ENCODE data around the gene CDSN.
A peak's percentile ranks its signal among the peaks of the same experiment; 100 is the strongest.

Gene CDSN

DNA sequence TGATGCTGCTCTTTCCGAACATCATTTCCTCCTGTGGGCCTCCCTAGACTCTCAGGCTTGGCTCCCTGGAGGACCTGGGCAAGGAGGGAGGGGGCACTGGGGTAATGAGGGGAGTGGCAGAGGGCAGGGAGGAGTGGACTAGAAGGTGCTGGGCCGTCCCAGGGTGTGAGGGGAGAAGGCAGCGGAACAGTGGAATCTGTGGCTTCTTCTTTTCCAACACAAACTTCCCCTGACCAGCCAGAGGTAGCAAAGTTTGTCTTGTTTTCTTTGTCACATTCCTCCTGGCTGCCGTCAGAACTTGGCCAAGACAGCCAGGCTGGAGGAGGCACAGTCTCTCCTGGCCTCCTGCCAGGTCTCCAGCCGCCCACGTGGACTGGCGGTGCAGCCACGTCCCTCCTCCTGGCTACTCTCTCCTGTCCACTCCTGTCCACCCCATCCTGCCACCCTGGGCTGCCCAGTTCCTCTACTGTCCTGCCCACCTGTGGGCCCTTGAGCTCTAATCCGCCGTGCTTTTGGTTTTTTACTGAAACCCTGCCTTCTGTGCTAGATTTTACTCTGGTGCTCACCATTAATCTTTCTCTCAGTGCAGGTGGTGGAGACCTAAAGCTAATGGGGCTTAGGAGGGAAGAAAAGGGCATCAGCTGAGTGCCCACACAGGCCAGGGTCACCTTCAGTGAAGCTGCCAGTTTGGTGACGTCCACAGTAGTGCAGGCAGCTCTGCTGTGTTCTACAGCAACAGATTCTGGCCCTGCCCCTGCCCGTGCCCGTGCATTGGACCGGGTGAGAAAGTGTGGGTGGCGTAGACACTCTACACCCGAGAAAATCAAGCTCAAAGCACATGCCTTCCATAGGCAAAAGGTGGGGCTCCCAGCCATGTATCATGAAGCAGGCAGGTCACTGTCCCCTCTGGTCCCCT is 2.8 kb upstream of the CDSN start:
- TF ChIP-seq EGR1 (IDR thresholded peaks at IDR 0.05), result peak; percentile 81
- TF ChIP-seq, protein P1, sequence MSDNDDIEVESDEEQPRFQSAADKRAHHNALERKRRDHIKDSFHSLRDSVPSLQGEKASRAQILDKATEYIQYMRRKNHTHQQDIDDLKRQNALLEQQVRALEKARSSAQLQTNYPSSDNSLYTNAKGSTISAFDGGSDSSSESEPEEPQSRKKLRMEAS (IDR thresholded peaks at IDR 0.05), result peak; percentile 81
- no peak for TF ChIP-seq TCF12 (IDR thresholded peaks at IDR 0.05; ENCODE audit: low read depth)
- TF ChIP-seq REST (IDR thresholded peaks at IDR 0.05; ENCODE audit: low read depth), result no peak
- TF ChIP-seq EP300 (IDR thresholded peaks at IDR 0.05; ENCODE audit: borderline replicate concordance), result peak; percentile 47; the same call in 1 of the 2 replicates
- TF ChIP-seq TEAD4 (IDR thresholded peaks at IDR 0.05), result peak; percentile 81
- no peak for TF ChIP-seq CEBPB (IDR thresholded peaks at IDR 0.05)
- peak; percentile 95 for TF ChIP-seq NFIC (IDR thresholded peaks at IDR 0.05)
- TF ChIP-seq RAD21 (IDR thresholded peaks at IDR 0.05; ENCODE audit: low read depth), result no peak
- TF ChIP-seq, protein P2, sequence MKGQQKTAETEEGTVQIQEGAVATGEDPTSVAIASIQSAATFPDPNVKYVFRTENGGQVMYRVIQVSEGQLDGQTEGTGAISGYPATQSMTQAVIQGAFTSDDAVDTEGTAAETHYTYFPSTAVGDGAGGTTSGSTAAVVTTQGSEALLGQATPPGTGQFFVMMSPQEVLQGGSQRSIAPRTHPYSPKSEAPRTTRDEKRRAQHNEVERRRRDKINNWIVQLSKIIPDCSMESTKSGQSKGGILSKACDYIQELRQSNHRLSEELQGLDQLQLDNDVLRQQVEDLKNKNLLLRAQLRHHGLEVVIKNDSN (IDR thresholded peaks at IDR 0.05), result peak; percentile 81

- no peak for TF ChIP-seq REST (IDR thresholded peaks at IDR 0.05; ENCODE audit: low read depth)
- TF ChIP-seq, protein P2 (IDR thresholded peaks at IDR 0.05), result no peak
- TF ChIP-seq TAF1 (IDR thresholded peaks at IDR 0.05; ENCODE audit: low read depth), result no peak
- no peak for TF ChIP-seq FOXM1 (IDR thresholded peaks at IDR 0.05; ENCODE audit: borderline replicate concordance, low read depth)
- TF ChIP-seq NFIC (IDR thresholded peaks at IDR 0.05), result no peak
- TF ChIP-seq TEAD4 (IDR thresholded peaks at IDR 0.05), result no peak
- no peak for TF ChIP-seq RAD21 (IDR thresholded peaks at IDR 0.05; ENCODE audit: low read depth)
- TF ChIP-seq TCF12 (IDR thresholded peaks at IDR 0.05; ENCODE audit: low read depth), result no peak
- no peak for TF ChIP-seq EGR1 (IDR thresholded peaks at IDR 0.05)
- no peak for TF ChIP-seq CREB1 (IDR thresholded peaks at IDR 0.05; ENCODE audit: low read depth)
- TF ChIP-seq, protein P1 (IDR thresholded peaks at IDR 0.05), result no peak
- no peak for TF ChIP-seq ZBTB7A (IDR thresholded peaks at IDR 0.05; ENCODE audit: low read depth)
- TF ChIP-seq CEBPB (IDR thresholded peaks at IDR 0.05), result no peak
These were observed 1.0 kb upstream of the CDSN start for GRCh38 chr6:31121131-31121790.

DNA sequence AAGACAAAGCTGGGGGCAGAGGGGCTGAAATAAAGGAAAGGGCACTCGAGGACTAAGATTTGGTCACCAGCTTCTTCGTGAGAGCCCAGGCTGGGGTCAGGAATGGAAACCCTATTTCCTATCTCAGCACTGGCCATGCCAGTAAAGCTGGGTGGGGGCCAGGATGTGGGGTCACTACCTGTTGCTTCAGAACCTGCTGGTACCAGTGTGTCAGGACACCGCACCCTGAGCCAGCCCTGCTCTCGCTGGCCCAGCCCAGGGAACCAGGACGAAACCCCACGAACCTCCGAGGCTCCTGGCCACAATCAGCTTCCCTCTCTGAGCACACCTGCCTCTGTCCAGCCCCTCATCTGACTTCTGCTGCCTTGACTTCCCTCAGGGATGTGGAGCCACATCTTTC is 2.1 kb downstream of the CDSN start:
- TF ChIP-seq TAF1 (IDR thresholded peaks at IDR 0.05; ENCODE audit: low read depth) (no peak), NFIC (IDR thresholded peaks at IDR 0.05) (no peak), RAD21 (IDR thresholded peaks at IDR 0.05; ENCODE audit: low read depth) (no peak), TEAD4 (IDR thresholded peaks at IDR 0.05) (no peak), ZBTB7A (IDR thresholded peaks at IDR 0.05; ENCODE audit: low read depth) (no peak), CEBPB (IDR thresholded peaks at IDR 0.05) (no peak), EP300 (IDR thresholded peaks at IDR 0.05; ENCODE audit: borderline replicate concordance) (no peak), TCF12 (IDR thresholded peaks at IDR 0.05; ENCODE audit: low read depth) (no peak), FOXM1 (IDR thresholded peaks at IDR 0.05; ENCODE audit: borderline replicate concordance, low read depth) (no peak), CREB1 (IDR thresholded peaks at IDR 0.05; ENCODE audit: low read depth) (no peak), EGR1 (IDR thresholded peaks at IDR 0.05) (no peak), YY1 (IDR thresholded peaks at IDR 0.05; ENCODE audit: low read depth) (no peak), REST (IDR thresholded peaks at IDR 0.05; ENCODE audit: low read depth) (no peak)
- TF ChIP-seq, protein P1 (IDR thresholded peaks at IDR 0.05), result no peak
- TF ChIP-seq, protein P2 (IDR thresholded peaks at IDR 0.05), result no peak
